ENCODE data around the gene ZNF385D. TPM values are rescaled to one million over a fixed set of nuclear protein-coding genes. Genes with fewer than 3 reads are reported as not detected.

The ZNF385D gene
- polyA plus RNA-seq, 1 of the 3 experiments (the other 2 are of a cell fraction), result 1.8 TPM

DNA sequence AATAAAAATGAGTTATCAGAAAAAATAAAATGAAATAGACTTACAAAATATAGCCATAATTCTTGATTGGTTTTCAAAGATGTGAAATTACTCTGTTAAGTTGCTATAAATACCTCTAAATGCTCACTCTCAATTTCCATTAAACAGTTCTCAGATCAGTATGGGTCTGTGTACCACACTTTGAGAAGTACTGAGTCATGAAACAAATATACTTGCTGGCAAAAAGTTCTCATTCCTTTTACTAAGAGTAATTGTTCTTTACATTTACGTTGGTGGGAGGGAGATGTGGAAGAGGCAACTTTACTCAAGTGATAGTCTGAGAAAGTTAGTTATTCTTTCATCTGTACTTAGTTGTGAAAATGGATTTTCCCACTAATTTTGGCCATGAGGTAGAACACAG, 96.3 kb downstream of the ZNF385D start:
- WGBS (ENCODE audit: low lambda C conversion rate), result 7% methylated on average over 1 of the region's 1 CpG
- Histone ChIP-seq H3K4me1 (ENCODE audit: control insufficient read depth in 1 of 2, insufficient read depth in 2 of 2, low read depth in 1 of 2, low read length in 1 of 2) (peaks cover 0 to 3% of the 10 kb centered on the region in 2 experiments; a peak in 2 of 4 replicates), H3K27me3 (ENCODE audit: insufficient read depth) (no peaks in the 10 kb centered on the region), H3K9me2 (no peaks in the 10 kb centered on the region), H3K79me2 (ENCODE audit: insufficient read depth) (no peaks in the 10 kb centered on the region), H3F3A (replicated peaks; ENCODE audit: insufficient read depth) (no peaks in the 10 kb centered on the region), H3K9me3 (no peaks in the 10 kb centered on the region), H3K9ac (no peak overlapping the region), H3K4me3 (ENCODE audit: low read depth in 2 of 2, low read length in 1 of 2) (0 out of 4 replicates have a peak overlapping the region, but pooled peaks of 1 of the 2 experiments have one; percentile 9), H3K27ac (ENCODE audit: low read depth in 2 of 2, low read length in 1 of 2) (peak overlapping the region in 1 of 2 experiments; percentile 60; a peak in 2 of 4 replicates), H4K20me1 (ENCODE audit: insufficient read depth) (no peaks in the 10 kb centered on the region), H3K4me2 (peak overlapping the region; percentile 11; the same call in 1 of the 2 replicates), H3K36me3 (replicated peaks in 1 of 2; ENCODE audit: control insufficient read depth in 1 of 2, insufficient read depth in 2 of 2, low read length in 1 of 2) (no peaks in the 10 kb centered on the region), H2AFZ (ENCODE audit: low read depth) (peak overlapping the region; percentile 85; the same call in 1 of the 2 replicates)
- no peak for DNase-seq
- ChIA-PET POLR2A (no interaction called here), CTCF (no interaction called here)
- no peak for TF ChIP-seq RCOR1 (IDR thresholded peaks at IDR 0.05; ENCODE audit: low read length)
- TF ChIP-seq, protein P1, sequence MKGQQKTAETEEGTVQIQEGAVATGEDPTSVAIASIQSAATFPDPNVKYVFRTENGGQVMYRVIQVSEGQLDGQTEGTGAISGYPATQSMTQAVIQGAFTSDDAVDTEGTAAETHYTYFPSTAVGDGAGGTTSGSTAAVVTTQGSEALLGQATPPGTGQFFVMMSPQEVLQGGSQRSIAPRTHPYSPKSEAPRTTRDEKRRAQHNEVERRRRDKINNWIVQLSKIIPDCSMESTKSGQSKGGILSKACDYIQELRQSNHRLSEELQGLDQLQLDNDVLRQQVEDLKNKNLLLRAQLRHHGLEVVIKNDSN (IDR thresholded peaks at IDR 0.05; ENCODE audit: borderline replicate concordance, low read depth), result no peak
- 0 out of 2 replicates have a peak, but pooled peaks have one; percentile 24 for TF ChIP-seq TEAD4 (IDR thresholded peaks at IDR 0.05; ENCODE audit: borderline replicate concordance, insufficient read depth)
- no peak for TF ChIP-seq ELF1 (IDR thresholded peaks at IDR 0.05)
- TF ChIP-seq, protein P2, sequence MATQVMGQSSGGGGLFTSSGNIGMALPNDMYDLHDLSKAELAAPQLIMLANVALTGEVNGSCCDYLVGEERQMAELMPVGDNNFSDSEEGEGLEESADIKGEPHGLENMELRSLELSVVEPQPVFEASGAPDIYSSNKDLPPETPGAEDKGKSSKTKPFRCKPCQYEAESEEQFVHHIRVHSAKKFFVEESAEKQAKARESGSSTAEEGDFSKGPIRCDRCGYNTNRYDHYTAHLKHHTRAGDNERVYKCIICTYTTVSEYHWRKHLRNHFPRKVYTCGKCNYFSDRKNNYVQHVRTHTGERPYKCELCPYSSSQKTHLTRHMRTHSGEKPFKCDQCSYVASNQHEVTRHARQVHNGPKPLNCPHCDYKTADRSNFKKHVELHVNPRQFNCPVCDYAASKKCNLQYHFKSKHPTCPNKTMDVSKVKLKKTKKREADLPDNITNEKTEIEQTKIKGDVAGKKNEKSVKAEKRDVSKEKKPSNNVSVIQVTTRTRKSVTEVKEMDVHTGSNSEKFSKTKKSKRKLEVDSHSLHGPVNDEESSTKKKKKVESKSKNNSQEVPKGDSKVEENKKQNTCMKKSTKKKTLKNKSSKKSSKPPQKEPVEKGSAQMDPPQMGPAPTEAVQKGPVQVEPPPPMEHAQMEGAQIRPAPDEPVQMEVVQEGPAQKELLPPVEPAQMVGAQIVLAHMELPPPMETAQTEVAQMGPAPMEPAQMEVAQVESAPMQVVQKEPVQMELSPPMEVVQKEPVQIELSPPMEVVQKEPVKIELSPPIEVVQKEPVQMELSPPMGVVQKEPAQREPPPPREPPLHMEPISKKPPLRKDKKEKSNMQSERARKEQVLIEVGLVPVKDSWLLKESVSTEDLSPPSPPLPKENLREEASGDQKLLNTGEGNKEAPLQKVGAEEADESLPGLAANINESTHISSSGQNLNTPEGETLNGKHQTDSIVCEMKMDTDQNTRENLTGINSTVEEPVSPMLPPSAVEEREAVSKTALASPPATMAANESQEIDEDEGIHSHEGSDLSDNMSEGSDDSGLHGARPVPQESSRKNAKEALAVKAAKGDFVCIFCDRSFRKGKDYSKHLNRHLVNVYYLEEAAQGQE (IDR thresholded peaks at IDR 0.05; ENCODE audit: low read depth, low read length), result no peak
- TF ChIP-seq JUND (IDR thresholded peaks at IDR 0.05), result peak; percentile 63
- TF ChIP-seq, protein P3, sequence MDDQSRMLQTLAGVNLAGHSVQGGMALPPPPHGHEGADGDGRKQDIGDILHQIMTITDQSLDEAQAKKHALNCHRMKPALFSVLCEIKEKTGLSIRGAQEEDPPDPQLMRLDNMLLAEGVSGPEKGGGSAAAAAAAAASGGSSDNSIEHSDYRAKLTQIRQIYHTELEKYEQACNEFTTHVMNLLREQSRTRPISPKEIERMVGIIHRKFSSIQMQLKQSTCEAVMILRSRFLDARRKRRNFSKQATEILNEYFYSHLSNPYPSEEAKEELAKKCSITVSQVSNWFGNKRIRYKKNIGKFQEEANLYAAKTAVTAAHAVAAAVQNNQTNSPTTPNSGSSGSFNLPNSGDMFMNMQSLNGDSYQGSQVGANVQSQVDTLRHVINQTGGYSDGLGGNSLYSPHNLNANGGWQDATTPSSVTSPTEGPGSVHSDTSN (IDR thresholded peaks at IDR 0.05), result peak; percentile 37; the same call in 1 of the 2 replicates
- no peak for TF ChIP-seq TAF1 (IDR thresholded peaks at IDR 0.05; ENCODE audit: borderline replicate concordance, low read depth, low read length)
- TF ChIP-seq MXI1 (IDR thresholded peaks at IDR 0.05; ENCODE audit: low read depth, low read length), result no peak
- TF ChIP-seq, protein P4, sequence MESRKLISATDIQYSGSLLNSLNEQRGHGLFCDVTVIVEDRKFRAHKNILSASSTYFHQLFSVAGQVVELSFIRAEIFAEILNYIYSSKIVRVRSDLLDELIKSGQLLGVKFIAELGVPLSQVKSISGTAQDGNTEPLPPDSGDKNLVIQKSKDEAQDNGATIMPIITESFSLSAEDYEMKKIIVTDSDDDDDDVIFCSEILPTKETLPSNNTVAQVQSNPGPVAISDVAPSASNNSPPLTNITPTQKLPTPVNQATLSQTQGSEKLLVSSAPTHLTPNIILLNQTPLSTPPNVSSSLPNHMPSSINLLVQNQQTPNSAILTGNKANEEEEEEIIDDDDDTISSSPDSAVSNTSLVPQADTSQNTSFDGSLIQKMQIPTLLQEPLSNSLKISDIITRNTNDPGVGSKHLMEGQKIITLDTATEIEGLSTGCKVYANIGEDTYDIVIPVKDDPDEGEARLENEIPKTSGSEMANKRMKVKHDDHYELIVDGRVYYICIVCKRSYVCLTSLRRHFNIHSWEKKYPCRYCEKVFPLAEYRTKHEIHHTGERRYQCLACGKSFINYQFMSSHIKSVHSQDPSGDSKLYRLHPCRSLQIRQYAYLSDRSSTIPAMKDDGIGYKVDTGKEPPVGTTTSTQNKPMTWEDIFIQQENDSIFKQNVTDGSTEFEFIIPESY (IDR thresholded peaks at IDR 0.05; ENCODE audit: borderline replicate concordance, low read depth), result no peak
- TF ChIP-seq, protein P5, sequence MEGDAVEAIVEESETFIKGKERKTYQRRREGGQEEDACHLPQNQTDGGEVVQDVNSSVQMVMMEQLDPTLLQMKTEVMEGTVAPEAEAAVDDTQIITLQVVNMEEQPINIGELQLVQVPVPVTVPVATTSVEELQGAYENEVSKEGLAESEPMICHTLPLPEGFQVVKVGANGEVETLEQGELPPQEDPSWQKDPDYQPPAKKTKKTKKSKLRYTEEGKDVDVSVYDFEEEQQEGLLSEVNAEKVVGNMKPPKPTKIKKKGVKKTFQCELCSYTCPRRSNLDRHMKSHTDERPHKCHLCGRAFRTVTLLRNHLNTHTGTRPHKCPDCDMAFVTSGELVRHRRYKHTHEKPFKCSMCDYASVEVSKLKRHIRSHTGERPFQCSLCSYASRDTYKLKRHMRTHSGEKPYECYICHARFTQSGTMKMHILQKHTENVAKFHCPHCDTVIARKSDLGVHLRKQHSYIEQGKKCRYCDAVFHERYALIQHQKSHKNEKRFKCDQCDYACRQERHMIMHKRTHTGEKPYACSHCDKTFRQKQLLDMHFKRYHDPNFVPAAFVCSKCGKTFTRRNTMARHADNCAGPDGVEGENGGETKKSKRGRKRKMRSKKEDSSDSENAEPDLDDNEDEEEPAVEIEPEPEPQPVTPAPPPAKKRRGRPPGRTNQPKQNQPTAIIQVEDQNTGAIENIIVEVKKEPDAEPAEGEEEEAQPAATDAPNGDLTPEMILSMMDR (IDR thresholded peaks at IDR 0.05), result no peak
- peak in 1 of 2 experiments; percentile 38; a peak in 1 of 4 replicates for TF ChIP-seq EP300 (IDR thresholded peaks at IDR 0.05; ENCODE audit: borderline replicate concordance in 1 of 2, low read depth in 1 of 2, low read length in 1 of 2)
- TF ChIP-seq TCF12 (IDR thresholded peaks at IDR 0.05), result peak; percentile 48; the same call in 1 of the 2 replicates
- no peak for TF ChIP-seq YY1 (IDR thresholded peaks at IDR 0.05; ENCODE audit: low read depth)
- TF ChIP-seq NFIC (IDR thresholded peaks at IDR 0.05; ENCODE audit: borderline replicate concordance), result peak; percentile 74
- peak; percentile 52; the same call in 1 of the 2 replicates for TF ChIP-seq MEF2A (IDR thresholded peaks at IDR 0.05; ENCODE audit: borderline replicate concordance, low read depth)
- peak; percentile 67; the same call in 1 of the 2 replicates for TF ChIP-seq FOSL2 (IDR thresholded peaks at IDR 0.05; ENCODE audit: borderline replicate concordance, low read depth)

Measured in SK-N-SH (cell line).